Measurements from ENCODE around the gene PARK7. TPM values are rescaled to one million over a fixed set of nuclear protein-coding genes. Genes with fewer than 3 reads are reported as not detected.

The PARK7 gene
- total and polyA plus RNA-seq, 7 experiments from 2014 or later, result 97.1 to 364 (median 114) TPM

- Histone ChIP-seq H3K4me3 (ENCODE audit: low read length) (peak within 1 kb of the TSS; percentile 36), H3K4me1 (ENCODE audit: control insufficient read depth in 2 of 2, insufficient read depth in 2 of 2, low read length in 2 of 2) (peaks cover 6 to 11% of the 10 kb centered on the region in 2 donors), H3K9me3 (ENCODE audit: control insufficient read depth in 2 of 3, low read length in 3 of 3) (no peaks in the 10 kb centered on the region), H3K27ac (ENCODE audit: low read depth, low read length) (peak within 1 kb of the TSS; percentile 49), H3K36me3 (ENCODE audit: control insufficient read depth in 2 of 3, insufficient read depth in 3 of 3, low read length in 3 of 3) (no peaks in the 10 kb centered on the region), H3K27me3 (ENCODE audit: control insufficient read depth in 2 of 2, insufficient read depth in 2 of 2, low read length in 2 of 2) (peaks cover 0 to 7% of the 10 kb centered on the region in 2 donors)
- ATAC-seq, result peak; percentile 97
- Mint-ChIP-seq H3K9me3 (peaks cover 0 to 2% (median 0%) of the 10 kb centered on the region in 11 donors), H3K27ac (peak within 1 kb of the TSS; percentile 16 to 89 (median 65)), H3K27me3 (peaks cover 7 to 73% (median 23%) of the 10 kb centered on the region in 5 donors), H3K4me1 (peaks cover 7 to 12% (median 10%) of the 10 kb centered on the region in 7 donors), H3K4me3 (peak within 1 kb of the TSS; percentile 78 to 96 (median 88)), H3K36me3 (peaks cover 0 to 5% (median 0%) of the 10 kb centered on the region in 5 donors)
- peak; percentile 70 to 92 (median 77) for DNase-seq
- ChIA-PET CTCF (no interaction called here), POLR2A (no interaction called here)
- intact Hi-C loops (cut with micrococcal nuclease), result loop anchor here (1.0 to 10.0 kb wide), 9 partner anchors 11 to 828 kb away; partner anchors contain the start of genes SLC45A1 (in 2 of the 2) and PARK7 (in 1 of the 2)
Measured at GRCh38 chr1:8026153-8026975, 64.9 kb downstream of the PARK7 start, which contains the start of gene ERRFI1. ERRFI1 (minus strand) TSS chr1:8026309; CDS start chr1:8015619, 10,690 bp downstream.

- Histone ChIP-seq H3K4me3 (ENCODE audit: low read length) (no peak overlapping the region), H3K9me3 (ENCODE audit: control insufficient read depth in 2 of 3, low read length in 3 of 3) (no peaks in the 10 kb centered on the region), H3K4me1 (ENCODE audit: control insufficient read depth in 2 of 2, insufficient read depth in 2 of 2, low read length in 2 of 2) (peaks cover 6 to 11% of the 10 kb centered on the region in 2 donors), H3K27ac (ENCODE audit: low read depth, low read length) (no peak overlapping the region), H3K27me3 (ENCODE audit: control insufficient read depth in 2 of 2, insufficient read depth in 2 of 2, low read length in 2 of 2) (peaks cover 0 to 7% of the 10 kb centered on the region in 2 donors), H3K36me3 (ENCODE audit: control insufficient read depth in 2 of 3, insufficient read depth in 3 of 3, low read length in 3 of 3) (no peaks in the 10 kb centered on the region)
- ChIA-PET POLR2A (interaction anchor here (1.3 kb wide), 1 partner anchor 291 kb away, joined by 3 read pairs; the partner anchor contains the start of gene SLC45A1), CTCF (interaction anchor here (1.1 kb wide), 1 partner anchor 287 kb away, joined by 3 read pairs; no protein-coding TSS in a partner anchor)
- Mint-ChIP-seq H3K27ac (peak overlapping the region in 6 of 9 donors; percentile 52 to 78 (median 69)), H3K4me3 (peak overlapping the region; percentile 58 to 94 (median 82)), H3K36me3 (peaks cover 0 to 5% (median 0%) of the 10 kb centered on the region in 5 donors), H3K9me3 (peaks cover 0 to 4% (median 0%) of the 10 kb centered on the region in 11 donors), H3K27me3 (peaks cover 7 to 67% (median 17%) of the 10 kb centered on the region in 5 donors), H3K4me1 (peaks cover 7 to 12% (median 10%) of the 10 kb centered on the region in 7 donors)
- intact Hi-C loops (cut with micrococcal nuclease), result loop anchor here (1.0 to 10.0 kb wide), 9 partner anchors 12 to 828 kb away; partner anchors contain the start of genes SLC45A1 (in 2 of the 2) and PARK7 (in 1 of the 2)
- no peak for ATAC-seq
- DNase-seq, result peak in 1 of 9 donors; percentile 2
Measured at GRCh38 chr1:8026976-8027747, 65.7 kb downstream of the PARK7 start.

GRCh38 chr1:8027748-8028570, 66.4 kb downstream of the PARK7 start:
- H3K27me3 ChIP-seq (ENCODE audit: control insufficient read depth in 2 of 2, insufficient read depth in 2 of 2, low read length in 2 of 2), result peaks cover 0 to 7% of the 10 kb centered on the region in 2 donors
- no peaks in the 10 kb centered on the region for H3K36me3 ChIP-seq (ENCODE audit: control insufficient read depth in 2 of 3, insufficient read depth in 3 of 3, low read length in 3 of 3)
- no peak overlapping the region for H3K27ac ChIP-seq (ENCODE audit: low read depth, low read length)
- H3K27ac Mint-ChIP-seq, result no peak overlapping the region
- intact Hi-C loops (cut with micrococcal nuclease), result loop anchor here (2.0 to 10.0 kb wide), 5 partner anchors 45 to 827 kb away; no protein-coding TSS in a partner anchor
- ChIA-PET CTCF (interaction anchor here (1.1 to 1.3 kb wide), 3 partner anchors 13 to 288 kb away, joined by 3 to 5 read pairs (median 4); no protein-coding TSS in a partner anchor), POLR2A (interaction anchor here (1.3 kb wide), 2 partner anchors 286 to 290 kb away, joined by 3 read pairs; partner anchors contain the start of gene SLC45A1)
- H3K27me3 Mint-ChIP-seq, result peaks cover 7 to 60% (median 17%) of the 10 kb centered on the region in 5 donors
- peaks cover 6 to 11% of the 10 kb centered on the region in 2 donors for H3K4me1 ChIP-seq (ENCODE audit: control insufficient read depth in 2 of 2, insufficient read depth in 2 of 2, low read length in 2 of 2)
- peaks cover 0 to 5% (median 0%) of the 10 kb centered on the region in 5 donors for H3K36me3 Mint-ChIP-seq
- no peak for ATAC-seq
- DNase-seq, result no peak
- no peak overlapping the region for H3K4me3 ChIP-seq (ENCODE audit: low read length)
- H3K9me3 Mint-ChIP-seq, result peaks cover 0 to 4% (median 0%) of the 10 kb centered on the region in 11 donors
- peaks cover 7 to 12% (median 10%) of the 10 kb centered on the region in 7 donors for H3K4me1 Mint-ChIP-seq
- no peaks in the 10 kb centered on the region for H3K9me3 ChIP-seq (ENCODE audit: control insufficient read depth in 2 of 3, low read length in 3 of 3)
- peak overlapping the region in 6 of 10 donors; percentile 20 to 94 (median 56) for H3K4me3 Mint-ChIP-seq

- ChIA-PET POLR2A (interaction anchor here (0.7 to 1.3 kb wide), 3 partner anchors 286 to 294 kb away, joined by 3 read pairs; partner anchors contain the start of gene SLC45A1), CTCF (interaction anchor here (1.1 to 1.3 kb wide), 2 partner anchors 13 to 287 kb away, joined by 4 to 5 read pairs; no protein-coding TSS in a partner anchor)
- Mint-ChIP-seq H3K9me3 (peaks cover 0 to 4% (median 0%) of the 10 kb centered on the region in 11 donors), H3K4me1 (peaks cover 7 to 12% (median 10%) of the 10 kb centered on the region in 7 donors), H3K27me3 (peaks cover 7 to 57% (median 17%) of the 10 kb centered on the region in 5 donors), H3K27ac (no peak overlapping the region), H3K36me3 (peaks cover 0 to 5% (median 0%) of the 10 kb centered on the region in 5 donors), H3K4me3 (no peak overlapping the region)
- no peak for ATAC-seq
- H3K27me3 ChIP-seq (ENCODE audit: control insufficient read depth in 2 of 2, insufficient read depth in 2 of 2, low read length in 2 of 2), result peaks cover 0 to 7% of the 10 kb centered on the region in 2 donors
- peaks cover 6 to 11% of the 10 kb centered on the region in 2 donors for H3K4me1 ChIP-seq (ENCODE audit: control insufficient read depth in 2 of 2, insufficient read depth in 2 of 2, low read length in 2 of 2)
- H3K27ac ChIP-seq (ENCODE audit: low read depth, low read length), result no peak overlapping the region
- no peak for DNase-seq
- no peaks in the 10 kb centered on the region for H3K36me3 ChIP-seq (ENCODE audit: control insufficient read depth in 2 of 3, insufficient read depth in 3 of 3, low read length in 3 of 3)
- H3K4me3 ChIP-seq (ENCODE audit: low read length), result no peak overlapping the region
- H3K9me3 ChIP-seq (ENCODE audit: control insufficient read depth in 2 of 3, low read length in 3 of 3), result no peaks in the 10 kb centered on the region
- intact Hi-C loops (cut with micrococcal nuclease), result loop anchor here (5.0 to 10.0 kb wide), 4 partner anchors 126 to 826 kb away; no protein-coding TSS in a partner anchor
Measured at GRCh38 chr1:8028571-8028910, 67.0 kb downstream of the PARK7 start.

GRCh38 chr1:8031176-8031785, 69.8 kb downstream of the PARK7 start:
- no peaks in the 10 kb centered on the region for H3K36me3 Mint-ChIP-seq
- H3K4me1 ChIP-seq (ENCODE audit: control insufficient read depth in 2 of 2, insufficient read depth in 2 of 2, low read length in 2 of 2), result peaks cover 4 to 6% of the 10 kb centered on the region in 2 donors
- H3K36me3 ChIP-seq (ENCODE audit: control insufficient read depth in 2 of 3, insufficient read depth in 3 of 3, low read length in 3 of 3), result no peaks in the 10 kb centered on the region
- H3K4me3 ChIP-seq (ENCODE audit: low read length), result no peak overlapping the region
- ATAC-seq, result no peak
- DNase-seq, result peak in 7 of 9 donors; percentile 20 to 51 (median 39)
- H3K9me3 ChIP-seq (ENCODE audit: control insufficient read depth in 2 of 3, low read length in 3 of 3), result no peaks in the 10 kb centered on the region
- H3K4me1 Mint-ChIP-seq, result peaks cover 0 to 6% (median 5%) of the 10 kb centered on the region in 7 donors
- H3K27me3 Mint-ChIP-seq, result peaks cover 0 to 37% (median 0%) of the 10 kb centered on the region in 5 donors
- peaks cover 0 to 5% (median 0%) of the 10 kb centered on the region in 11 donors for H3K9me3 Mint-ChIP-seq
- H3K4me3 Mint-ChIP-seq, result no peak overlapping the region
- ChIA-PET CTCF (interaction anchor here (0.7 to 3.4 kb wide), 14 partner anchors 14 to 319 kb away, joined by 3 to 32 read pairs (median 4); no protein-coding TSS in a partner anchor), POLR2A (no interaction called here)
- intact Hi-C loops (cut with micrococcal nuclease), result loop anchor here (1.0 to 2.0 kb wide), 4 partner anchors 16 to 318 kb away; no protein-coding TSS in a partner anchor
- no peak overlapping the region for H3K27ac ChIP-seq (ENCODE audit: low read depth, low read length)
- H3K27me3 ChIP-seq (ENCODE audit: control insufficient read depth in 2 of 2, insufficient read depth in 2 of 2, low read length in 2 of 2), result peaks cover 0 to 2% of the 10 kb centered on the region in 2 donors
- H3K27ac Mint-ChIP-seq, result no peak overlapping the region

Data from naive thymus-derived CD4-positive, alpha-beta T cell (primary cell).